Tongue (tissue), 2 donors: ENCODE data around the gene PRSS27. TPM values are rescaled to one million over a fixed set of nuclear protein-coding genes. Genes with fewer than 3 reads are reported as not detected.

Source experiments
- DNase-seq: peaks from one replicate; pipeline ENCODE4 v3.0.0-alpha.2; 2015
- total RNA-seq: library from RNA; depleted of rRNA; stranded (reverse); fragments of >200 nt; gene quantifications from one replicate; pipeline ENCODE4 v1.2.3, GENCODE V29; 2014

PRSS27 gene
- total RNA-seq, 1 donor from 2014 or later = 3.5 TPM

DNA sequence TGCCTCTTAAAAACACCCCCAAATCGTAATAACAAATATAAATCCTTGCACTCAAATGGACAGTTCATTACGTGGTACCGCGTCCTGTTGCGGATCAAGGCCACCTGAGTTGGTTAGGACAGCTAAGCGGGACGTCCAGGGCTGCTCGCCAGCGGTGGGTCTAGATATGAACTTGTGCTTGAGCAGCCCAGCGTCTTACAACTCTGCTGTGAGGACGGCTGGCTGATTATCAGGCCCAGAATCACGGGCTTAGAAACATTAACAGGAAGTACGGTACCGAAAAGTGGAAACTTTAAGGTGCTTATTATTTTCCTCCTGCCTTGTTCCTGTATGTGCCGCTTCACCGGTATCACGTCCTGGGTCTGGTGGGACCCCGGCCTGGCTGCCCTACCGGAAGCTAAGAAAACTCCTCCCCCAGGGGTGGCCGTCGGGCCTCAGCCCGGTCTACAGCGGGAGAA lies 31.6 kb upstream of the PRSS27 start:
- no peak for DNase-seq

GRCh38 chr16:2749936-2750335 lies 29.9 kb upstream of the PRSS27 start:
- DNase-seq = no peak

DNA sequence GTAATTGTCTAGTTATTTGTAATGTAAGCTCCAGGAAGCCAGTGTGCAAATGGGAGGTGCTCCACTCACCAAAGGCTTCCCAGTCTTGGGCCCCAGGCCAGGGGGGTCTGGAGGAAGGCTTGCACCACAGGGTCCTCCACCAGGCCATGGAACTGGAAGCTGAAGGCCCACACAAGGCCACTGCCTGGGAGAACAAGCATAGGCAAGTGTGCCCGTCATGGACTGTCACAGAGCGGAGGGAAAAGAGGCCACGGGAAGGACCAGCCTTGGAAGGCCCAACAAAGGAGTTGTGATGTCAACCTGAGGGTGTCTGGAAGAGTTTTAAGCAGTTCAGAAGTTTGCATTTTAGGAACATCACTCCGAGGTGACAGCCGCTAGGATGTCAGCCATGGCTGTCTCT lies 29.5 kb upstream of the PRSS27 start:
- DNase-seq = no peak

- DNase-seq = no peak
These were observed 28.9 kb upstream of the PRSS27 start for GRCh38 chr16:2748757-2749455.

DNA sequence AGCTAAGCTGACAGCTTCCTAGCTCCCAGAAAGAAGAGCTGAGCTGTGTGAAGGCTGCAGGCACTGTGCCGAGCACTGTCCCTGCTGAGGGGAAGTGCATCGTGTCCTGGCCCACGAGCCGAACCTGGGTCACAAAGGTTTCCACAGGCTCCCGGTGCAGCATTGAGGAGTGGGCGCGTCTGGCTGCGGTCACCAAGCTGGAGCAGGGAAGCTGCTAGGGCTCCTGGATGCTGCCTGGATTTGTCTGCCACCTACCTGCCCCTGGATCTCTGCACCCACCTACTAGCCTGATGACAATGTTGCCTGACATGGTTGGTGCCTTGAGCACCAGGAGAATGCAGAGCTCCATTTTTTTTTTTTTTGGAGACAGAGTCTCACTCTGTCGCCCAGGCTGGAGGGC lies 25.9 kb upstream of the PRSS27 start:
- DNase-seq = no peak

- no peak for DNase-seq
These were observed 25.3 kb upstream of the PRSS27 start for GRCh38 chr16:2745116-2745890.

DNA sequence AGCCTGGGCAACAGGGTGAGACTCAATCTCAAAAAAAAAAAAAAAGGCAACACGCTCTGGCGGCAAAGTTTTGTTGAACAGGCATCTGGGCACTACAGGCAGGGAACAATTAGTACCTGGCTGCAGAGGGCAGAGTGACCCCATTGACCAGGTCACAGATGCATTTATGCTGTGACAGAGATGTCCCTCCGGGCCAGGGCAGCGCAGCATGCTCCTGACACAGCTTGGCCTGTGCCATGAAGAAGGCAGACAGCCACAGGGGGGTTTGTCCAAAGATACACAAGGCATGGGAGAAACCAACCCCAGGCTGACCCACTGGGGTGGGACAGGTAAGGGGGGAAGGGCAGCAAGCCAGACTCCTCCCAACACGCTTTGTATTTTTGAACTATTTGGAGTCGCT lies 24.7 kb upstream of the PRSS27 start:
- no peak for DNase-seq

GRCh38 chr16:2743007-2743810 lies 23.2 kb upstream of the PRSS27 start:
- DNase-seq = no peak

DNA sequence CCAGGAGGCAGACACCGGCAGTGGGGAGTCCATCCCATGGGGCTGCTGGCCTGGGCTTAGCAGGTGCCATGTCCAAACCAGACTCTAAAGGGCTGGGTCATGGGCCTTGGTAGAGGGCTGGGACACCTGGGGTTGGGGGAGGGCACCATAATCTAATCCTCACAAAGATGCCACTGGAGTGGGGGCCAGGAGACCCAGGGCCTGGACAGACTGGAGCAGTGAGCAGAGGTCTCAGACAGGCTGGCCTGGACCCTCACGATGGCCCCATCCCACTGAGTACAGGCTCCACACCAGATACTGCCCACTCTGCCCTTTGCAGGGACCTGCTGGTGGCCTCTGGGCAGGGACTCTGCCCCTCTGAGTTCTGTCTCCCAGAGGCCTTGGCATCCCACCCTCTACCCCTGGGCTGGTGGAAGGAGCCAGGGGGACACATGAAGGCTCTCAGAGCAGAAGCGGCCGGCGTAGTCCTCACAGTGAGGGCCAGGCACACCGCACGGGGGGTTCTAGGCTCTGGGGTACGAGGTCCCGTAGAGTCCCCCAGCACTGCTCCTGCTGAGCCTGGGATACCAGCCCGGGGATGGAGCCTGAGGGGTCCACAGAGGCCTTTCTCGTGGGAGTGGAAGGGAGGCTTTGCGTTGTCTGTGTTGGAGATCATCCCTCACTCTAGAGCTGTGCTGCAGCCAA lies 22.4 kb upstream of the PRSS27 start:
- no peak for DNase-seq

GRCh38 chr16:2741168-2741567 lies 21.1 kb upstream of the PRSS27 start:
- no peak for DNase-seq

DNA sequence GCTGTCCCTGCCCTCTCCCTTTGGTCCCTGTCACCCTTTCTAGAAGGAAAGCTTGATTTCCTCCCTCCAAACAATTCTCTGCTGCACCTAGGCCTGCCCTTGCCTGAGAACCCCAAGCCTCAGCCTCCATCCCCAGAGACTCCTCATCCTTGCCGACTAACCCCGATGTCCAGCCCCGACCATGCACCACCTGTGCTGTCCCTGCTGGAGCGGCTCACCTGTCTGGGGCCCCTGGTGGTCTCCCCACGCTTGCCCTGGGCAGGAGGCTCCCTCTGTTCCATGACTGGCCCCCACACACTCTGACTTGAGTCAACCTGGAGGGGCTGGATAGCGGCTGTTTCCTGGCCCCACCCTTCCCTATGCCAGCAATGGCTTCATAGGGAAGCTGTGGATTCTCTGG lies 20.5 kb upstream of the PRSS27 start:
- no peak for DNase-seq

DNA sequence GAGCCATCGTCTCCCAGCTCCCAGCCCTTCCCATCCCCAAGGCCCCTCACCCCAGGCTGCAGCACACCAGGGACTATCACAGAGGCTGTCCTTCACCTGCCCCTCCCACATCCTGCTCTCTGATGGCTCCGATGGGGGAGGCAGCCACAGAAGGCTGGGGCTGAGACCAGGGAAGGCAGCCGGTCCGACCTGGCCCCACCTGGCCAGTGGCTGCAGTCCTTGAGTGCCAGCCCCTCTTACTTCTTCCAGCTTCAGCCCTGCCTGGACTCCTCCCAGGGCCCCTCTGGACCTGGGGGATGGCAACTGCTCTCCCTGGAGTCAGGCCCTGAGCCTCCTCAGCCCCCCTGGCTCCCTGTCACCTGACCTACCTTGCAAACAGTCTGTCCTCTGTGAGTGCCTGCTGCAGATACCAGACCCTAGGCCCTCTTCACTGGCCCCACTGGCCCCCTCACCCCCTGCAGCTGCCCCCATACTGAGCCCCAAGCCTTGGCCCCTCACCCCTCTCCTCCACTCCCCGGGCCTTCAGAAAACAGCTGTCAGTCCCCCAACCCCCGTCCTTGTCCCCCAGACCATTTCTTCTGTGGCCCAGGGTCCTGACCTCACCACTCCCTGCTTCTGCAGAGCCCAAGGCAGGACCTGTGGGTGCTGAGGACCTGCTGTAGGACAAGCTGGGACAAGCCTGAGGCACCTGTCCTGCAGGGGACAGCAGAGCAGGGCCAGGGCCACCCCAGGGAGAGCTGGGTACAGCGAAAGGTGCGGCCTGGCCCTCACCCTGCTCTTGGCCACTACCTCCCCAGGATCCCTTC lies 19.8 kb upstream of the PRSS27 start:
- DNase-seq = no peak

DNA sequence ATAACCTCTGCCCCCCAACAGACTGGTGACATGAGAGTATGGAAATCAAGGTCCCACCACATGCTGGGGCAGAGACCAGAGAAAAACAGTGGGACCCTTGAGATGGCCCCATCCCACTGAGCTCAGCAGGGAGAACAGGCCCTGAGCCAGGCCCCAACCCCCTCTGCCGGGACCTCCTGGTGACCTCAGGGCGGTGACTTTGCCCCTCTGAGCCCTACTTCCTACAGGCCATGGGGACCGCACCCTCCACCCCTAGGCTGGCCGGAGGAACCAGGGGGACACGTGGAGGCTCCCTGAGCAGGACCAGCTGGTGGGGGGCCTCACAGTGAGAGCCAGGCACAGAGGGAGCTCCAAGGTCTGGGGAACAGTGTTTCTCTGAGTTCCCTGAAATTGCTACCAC lies 18.6 kb upstream of the PRSS27 start:
- no peak for DNase-seq

GRCh38 chr16:2737895-2738418 lies 17.9 kb upstream of the PRSS27 start:
- no peak for DNase-seq

DNA sequence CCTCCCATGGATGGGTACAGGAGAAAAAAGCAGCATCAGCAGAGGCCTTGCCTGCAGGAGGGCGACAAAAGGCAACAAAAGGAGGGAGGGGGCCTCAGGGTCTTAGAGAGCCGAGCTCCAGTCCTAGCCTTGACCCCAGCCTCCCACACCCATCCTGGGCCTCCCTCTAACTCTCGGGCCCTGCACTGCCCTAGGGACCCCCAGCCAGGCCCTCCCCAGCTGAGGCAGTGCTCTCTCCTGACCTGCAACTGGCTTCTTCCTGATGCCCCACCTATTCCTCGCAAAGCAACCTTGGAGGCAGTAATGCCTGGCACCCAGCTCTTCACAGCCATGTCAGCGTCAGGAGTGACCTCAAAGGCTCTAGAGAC lies 17.2 kb upstream of the PRSS27 start:
- DNase-seq = no peak

DNA sequence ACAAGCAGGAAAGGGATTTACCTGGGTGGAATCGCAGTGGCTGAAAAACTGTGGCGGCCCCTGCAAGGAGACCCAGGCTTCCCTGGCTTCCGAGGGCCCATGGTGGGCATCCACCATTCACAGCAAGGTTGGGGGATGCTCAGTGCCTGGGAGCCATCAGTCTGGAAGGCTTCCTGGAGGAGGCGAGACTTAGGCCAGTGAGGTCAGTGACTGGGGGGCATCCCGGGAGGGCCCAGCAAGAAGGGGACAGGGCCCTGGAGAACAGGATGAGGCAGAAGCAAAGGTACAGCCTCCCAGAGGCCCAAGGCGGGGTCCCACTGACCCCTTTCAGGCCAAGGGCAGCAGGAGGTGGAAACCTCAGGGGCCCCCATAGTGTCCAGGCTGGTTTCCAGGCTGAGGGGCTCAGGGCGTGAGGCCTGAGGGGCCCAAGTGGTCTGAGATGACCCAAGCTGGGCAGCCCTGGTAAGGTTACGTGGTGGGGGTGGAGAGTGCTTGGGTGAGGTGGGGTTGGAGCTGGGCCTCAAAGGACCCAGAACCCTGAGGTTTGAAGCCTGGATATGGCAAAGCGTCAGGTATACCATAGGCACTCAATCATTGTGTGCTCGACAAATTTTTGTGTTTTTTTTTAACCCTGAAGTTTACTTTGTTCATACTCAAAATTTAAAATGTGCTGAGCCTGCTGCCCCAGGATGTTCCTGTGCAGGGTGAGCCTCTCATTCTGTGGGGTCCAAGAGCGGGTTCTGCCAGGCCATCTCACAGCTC lies 16.6 kb upstream of the PRSS27 start:
- no peak for DNase-seq

- DNase-seq = no peak
These were observed 15.0 kb upstream of the PRSS27 start for GRCh38 chr16:2734844-2735515.

DNA sequence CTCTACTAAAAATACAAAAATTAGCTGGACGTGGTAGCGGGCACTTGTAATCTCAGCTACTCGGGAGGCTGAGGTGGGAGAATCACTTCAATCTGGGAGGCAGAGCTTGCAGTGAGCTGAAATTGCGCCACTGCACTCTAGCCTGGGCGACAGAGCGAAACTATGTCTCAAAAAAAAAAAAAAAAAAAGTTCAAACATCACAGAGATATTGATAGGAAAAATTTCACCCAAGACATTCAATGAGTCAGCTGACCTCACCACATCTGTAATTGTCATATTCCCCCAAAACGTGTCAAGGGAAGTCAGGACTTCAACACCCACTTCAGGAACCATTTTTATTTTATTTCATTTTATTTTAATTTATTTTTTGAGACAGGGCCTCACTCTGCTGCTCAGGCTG lies 8.0 kb upstream of the PRSS27 start:
- no peak for DNase-seq

DNA sequence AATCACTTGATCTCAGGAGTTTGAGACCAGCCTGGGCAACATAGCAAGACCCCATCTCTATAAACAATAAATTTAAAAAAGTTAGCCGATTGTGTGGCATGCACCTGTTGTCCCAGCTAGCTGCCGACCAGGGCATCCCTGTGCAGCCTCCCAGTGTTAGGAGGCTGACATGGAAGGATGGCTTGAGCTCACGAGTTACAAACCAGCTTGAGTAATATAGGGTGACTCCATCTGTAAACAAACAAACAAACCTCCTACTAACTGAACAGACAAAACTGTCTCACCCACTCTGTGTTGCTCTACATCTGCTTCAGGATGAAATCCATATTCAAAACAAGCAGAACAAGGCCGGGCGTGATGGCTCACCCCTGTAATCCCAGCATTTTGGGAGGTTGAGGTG lies 6.9 kb upstream of the PRSS27 start:
- DNase-seq = no peak

DNA sequence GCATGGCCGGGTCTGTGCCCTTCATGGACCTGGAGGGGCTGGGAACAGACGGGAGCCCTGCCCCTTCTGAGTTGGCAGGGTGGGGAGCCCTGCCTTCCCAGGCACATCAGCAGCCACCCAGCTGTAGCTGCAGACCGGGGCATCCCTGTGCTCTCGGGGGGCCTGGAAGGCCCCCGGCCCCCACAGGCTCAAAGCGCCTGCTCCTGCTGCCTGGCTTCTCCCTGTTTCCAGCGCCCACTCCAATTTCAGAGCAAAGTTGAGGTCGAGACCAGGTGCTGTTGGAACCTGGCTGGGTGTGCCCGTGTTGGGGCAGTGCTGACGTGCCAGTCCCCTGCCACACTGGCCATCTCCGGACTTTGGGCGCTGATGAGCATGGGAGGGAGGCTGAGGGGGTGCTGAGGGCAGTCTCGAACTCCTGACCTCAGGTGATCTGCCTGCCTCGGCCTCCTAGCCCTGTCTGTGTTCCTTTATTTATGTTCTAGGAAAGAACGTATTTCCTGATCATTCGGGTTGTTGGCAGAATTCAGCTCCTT lies 4.9 kb upstream of the PRSS27 start:
- DNase-seq = no peak
